GM19193 (cell line): Measurements from ENCODE around the gene CEP19.

Source experiments
- POLR2A ChIP-seq: IDR thresholded peaks from 4 replicates; pipeline ENCODE4 v1.6.1; 2011; ENCODE audit not compliant: insufficient read depth, insufficient read length; ENCODE audit errors: extremely low read depth

The CEP19 gene

GRCh38 chr3:196726788-196727675 lies 15.0 kb upstream of the CEP19 start:
- no peak for TF ChIP-seq POLR2A

DNA sequence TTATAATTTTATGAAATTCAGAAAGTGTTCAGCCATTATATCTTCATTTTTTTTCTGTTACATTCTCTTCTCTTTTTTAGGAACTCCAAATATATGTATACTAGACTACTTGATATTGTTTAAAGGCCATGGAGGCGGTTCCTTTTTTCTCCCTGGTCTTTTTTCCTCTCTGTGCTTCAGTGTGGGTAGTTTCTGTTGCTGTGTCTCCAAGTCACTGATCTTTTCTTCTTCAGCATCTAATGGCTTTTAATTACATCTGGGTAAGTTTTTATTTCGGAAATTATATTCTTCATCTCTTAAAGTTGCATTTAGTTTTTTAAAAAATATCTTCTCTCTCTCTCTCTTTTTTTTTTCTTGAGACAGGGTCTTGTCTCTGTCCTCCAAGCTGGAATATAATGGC lies 9.0 kb upstream of the CEP19 start:
- TF ChIP-seq POLR2A, result no peak

DNA sequence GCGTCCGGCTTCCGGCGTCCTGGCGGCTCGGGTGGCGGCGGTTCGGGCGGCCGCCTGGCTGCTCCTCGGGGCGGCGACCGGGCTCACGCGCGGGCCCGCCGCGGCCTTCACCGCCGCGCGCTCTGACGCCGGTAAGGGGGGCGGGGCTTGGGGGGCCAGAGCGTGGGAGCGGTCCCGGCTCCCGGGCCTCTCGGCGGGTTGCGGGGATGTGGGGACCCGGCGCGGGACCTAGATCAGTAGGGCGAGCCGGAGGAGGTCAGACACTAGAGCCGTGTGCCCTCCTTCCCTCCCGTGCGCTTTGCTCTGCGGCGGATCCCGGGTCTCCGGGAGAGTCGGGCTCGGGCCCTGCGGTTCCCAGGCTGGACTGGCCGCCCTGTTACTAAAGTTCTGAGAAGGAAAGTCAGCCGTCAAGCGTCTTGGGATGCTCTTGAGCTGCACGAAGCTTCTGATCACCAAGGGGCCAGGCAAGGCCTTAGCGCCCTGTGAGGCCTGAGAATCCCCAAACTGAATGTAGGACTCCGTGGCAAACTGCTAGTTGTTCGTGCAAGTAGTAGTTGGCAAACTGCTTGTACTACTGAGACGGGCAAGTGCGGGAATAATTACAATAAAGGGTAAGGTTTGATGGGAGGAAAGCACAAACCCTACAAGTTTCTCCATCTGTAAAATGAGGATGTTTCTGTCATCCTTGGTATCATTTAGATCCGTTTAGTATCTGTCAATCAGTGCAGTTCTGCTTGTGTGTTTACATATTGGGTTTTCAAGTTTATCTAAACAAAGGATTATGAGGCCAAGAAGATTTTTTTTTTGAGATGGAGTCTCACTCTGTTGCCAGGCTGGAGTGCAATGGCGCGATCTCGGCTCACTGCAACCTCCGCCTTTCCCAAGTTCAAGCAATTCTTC lies 714 bp upstream of the CEP19 start:
- no peak for TF ChIP-seq POLR2A

GRCh38 chr3:196708467-196708866 lies 3.6 kb downstream of the CEP19 start:
- TF ChIP-seq POLR2A, result no peak

- no peak for TF ChIP-seq POLR2A
These were observed 4.5 kb downstream of the CEP19 start for GRCh38 chr3:196707566-196707965.

- no peak for TF ChIP-seq POLR2A
These were observed 5.3 kb downstream of the CEP19 start for GRCh38 chr3:196706731-196707130.

DNA sequence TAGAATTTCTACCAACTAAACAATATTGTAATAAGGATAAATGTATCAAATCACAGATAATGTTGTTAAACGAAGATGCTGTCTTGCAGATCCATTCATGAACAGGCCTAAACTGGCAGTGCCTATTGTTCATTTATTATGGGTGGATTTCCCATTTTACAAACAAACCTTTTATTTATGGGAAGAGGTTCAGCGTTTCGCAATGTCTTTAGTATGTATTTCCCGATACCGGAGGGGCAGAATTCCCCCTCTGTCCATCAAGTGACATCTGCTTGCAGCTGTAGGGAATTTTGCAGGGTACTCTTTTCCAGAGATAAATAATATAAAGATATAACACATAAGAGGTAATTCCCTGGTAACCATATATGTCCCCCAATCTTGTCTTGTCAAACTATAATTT lies 5.7 kb downstream of the CEP19 start:
- TF ChIP-seq POLR2A, result no peak

DNA sequence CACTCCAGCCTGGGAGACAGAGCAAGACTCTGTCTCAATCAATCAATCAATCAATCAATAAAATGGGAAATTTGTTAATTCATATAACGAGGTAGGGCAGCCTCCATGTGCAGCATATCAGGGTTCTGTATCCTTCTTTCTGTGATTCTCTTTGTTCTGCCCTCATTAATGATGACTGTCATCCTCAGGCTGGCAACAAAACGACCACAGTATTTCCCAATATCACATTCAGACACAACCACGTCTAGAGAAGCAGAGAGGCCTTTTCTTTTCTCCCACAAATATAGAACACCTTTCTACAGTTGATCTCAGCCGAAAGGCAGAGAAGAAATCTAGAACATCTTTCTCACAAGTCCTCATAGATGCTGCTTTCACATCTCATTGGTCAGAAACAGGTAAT lies 11.2 kb downstream of the CEP19 start:
- no peak for TF ChIP-seq POLR2A

GRCh38 chr3:196699749-196700148 lies 12.3 kb downstream of the CEP19 start:
- no peak for TF ChIP-seq POLR2A

DNA sequence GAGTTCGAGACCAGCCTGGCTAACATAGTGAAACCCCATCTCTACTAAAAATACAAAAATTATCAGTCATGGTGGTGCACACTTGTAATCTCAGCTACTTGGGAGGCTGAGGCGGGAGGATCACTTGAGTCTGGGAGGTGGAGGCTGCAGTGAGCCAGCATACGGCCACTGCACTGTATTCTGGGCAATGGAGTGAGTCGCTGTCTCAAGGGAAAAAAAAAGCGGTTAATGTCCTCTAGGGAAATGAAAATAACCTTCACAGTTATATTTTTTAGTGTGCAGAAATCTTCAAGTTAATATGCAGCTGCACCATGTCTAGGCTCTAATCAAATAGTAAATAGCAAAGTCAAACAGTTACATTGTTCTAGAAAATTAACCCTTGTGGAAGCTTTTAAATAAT lies 14.8 kb downstream of the CEP19 start:
- TF ChIP-seq POLR2A, result no peak

DNA sequence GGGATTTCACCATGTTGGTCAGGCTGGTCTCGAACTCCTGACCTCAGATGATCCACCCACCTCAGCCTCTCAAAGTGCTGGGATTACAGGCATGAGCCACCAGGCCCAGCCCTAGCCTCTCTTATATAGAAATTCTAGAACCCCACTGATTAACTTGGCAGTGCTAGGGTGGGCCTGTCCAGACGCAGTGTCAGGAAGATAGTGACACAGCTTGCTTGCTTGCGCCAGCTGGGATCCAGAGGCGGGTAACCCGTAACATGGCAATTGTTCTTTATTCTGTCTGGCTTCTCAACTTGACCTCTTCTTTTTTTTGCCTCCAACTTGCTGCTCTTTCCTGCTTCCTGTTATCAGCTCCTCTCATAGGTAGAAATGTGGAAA lies 16.2 kb downstream of the CEP19 start:
- TF ChIP-seq POLR2A, result no peak

DNA sequence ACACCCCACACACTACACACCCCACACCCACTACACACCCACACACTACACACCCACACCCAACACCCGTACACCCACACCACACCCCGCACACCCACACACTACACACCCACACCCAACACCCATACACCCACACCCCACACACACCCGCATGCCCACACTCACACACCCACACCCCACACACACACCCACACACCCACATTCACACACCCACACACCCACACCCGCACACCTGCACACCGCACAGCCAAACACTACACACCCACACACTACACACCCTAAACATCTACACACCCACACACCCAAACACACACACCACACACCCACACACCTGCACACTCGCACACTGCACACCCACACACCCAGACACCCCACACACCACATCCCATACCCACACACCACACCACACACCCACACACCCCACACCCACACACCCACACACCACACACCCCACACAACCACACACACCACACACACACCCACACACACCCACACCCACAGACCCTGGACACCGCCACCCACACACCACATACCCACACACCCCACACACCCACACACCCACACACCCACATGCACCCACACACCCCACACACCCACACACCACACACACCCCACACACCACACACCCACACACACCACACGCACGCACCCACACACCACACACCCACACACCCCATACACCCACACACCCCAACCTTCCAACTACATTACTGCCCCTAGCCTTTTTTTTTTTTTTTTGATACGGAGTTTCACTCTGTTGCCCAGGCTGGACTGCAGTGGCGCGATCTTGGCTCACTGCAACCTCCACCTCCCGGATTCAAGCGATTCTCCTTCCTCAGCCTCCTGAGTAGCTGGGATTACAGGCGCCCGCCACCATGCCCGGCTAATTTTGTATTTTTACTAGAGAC lies 16.9 kb downstream of the CEP19 start:
- no peak for TF ChIP-seq POLR2A

DNA sequence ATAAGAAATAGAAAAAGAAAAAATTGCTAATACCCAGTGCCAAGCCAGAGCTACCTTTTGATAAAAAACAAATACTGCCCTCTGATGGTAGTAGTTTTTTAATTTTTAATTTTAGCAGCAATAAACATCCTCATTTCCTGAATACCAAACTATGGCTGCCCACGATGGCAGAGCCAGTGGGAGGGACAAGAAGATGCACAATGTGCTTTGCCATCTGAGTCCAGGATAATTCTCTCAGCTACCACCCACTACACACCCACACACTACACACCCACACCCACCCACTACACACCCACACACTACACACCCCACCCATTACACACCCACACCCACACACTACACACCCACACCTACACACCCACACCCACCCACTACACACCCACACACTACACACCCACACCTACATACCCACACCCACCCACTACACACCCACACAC lies 17.8 kb downstream of the CEP19 start:
- TF ChIP-seq POLR2A, result no peak

DNA sequence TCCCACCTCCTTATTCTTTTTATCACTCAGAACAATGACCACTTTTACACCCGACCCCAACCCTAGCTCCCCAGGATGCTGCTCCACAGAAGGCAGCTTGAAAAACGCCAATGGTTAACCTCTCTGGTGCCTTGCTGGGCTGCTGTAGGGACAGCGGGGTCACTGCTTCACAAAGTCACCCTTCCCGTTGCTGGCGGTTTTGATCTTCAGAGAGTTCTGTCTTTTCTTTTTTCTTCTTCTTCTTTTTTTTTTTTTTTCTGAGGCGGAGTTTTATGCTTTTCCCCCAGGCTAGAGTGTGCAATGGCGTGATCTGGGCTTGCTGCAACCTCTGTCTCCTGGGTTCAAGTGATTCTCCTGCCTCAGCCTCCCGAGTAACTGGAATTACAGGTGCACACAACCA lies 20.7 kb downstream of the CEP19 start:
- TF ChIP-seq POLR2A, result no peak
